HG03139 (cell line): ENCODE results near the gene LRRC37A2.
"Not testable (repeated sequence)": the region's sequence is repeated elsewhere in the genome, so short reads cannot be mapped to it uniquely, and the experiment has no call there.

Source experiments
- ATAC-seq: cut with Tn5 transposase; IDR thresholded peaks from one replicate; pipeline ENCODE4 v1.9.1; 2021; ENCODE audit not compliant: unreplicated experiment

LRRC37A2 gene

DNA sequence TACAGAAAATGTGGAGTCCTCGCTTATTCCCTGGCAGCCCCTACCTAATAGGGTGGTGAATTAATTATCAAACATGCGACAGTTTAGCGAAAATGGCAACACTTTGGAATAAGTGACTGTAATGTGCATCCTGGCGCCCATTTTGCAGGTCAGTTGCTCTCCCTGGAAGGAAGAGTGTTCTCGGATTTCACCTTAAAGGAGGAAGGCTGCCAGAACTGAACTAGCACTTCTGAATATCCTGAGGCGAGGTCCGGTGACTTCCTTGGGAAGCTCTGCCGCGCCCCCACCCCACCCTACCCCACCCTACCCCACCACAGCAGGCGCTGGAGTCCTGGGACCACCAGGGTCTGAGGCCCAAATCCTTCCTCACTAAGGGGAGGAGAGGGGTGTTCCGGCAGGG lies at the start of gene LRRC37A2:
TSS of gene LRRC37A2 (plus strand) at position 301 of the 400 bp plus-strand sequence. CDS start 245 bp downstream, outside the sequence.
- not testable (repeated sequence) for ATAC-seq

DNA sequence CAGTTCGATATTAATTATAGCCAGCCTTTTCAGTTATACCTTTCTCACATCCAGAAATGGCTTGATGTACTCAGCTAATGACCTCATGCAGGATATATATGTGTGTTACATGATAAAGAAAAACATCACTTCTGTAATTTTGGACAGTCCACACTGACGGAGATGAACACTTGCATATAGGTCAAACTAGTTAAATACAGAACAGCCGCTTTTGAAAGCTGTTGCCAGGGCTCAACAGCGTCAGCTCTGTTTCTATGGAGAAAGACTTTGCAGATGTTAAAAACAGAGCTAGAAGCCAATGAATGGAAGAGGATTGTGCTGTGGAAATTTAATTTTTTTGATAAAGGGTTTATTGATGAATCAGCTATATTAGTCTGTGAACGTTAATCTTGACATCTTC lies 44.6 kb upstream of the LRRC37A2 start:
- ATAC-seq: not testable (repeated sequence)

DNA sequence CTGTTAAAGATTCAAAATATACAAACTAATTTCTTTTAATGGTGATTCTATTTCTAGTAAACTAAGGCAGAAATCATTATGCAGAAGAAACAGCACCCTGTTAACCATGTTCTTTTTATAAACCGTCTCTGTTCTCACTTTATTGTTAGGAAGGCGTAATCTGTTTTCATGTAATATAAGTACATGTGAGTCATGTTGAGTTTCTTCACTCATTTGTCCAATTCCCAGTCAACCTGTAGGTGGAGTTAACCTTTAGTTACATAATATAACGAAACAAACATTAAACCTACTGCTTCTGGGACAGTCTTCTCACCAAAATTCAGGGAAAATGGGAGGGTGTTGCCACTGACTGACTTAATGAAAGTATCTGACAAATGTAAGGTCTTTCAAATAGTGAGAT lies 37.8 kb upstream of the LRRC37A2 start:
- ATAC-seq: not testable (repeated sequence)

DNA sequence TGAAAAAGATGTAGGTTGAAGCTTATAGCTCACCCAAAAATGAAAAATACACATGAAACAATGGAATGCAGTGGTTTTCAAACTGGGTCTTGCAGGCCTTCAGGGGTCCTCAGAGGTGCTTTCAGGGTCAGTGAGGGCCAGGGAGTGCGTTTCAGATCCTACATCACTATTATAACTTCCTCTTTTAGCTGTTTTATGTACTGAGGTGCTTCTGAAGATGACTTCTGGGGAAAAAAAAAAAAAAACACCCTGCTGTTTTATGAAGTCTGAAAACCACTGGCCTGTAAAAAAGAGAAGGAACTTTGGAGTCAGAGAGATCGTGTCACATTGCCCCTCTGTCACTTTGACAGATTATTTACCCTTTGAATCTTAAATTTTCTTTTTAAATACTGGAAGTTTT lies 36.7 kb upstream of the LRRC37A2 start:
- not testable (repeated sequence) for ATAC-seq

DNA sequence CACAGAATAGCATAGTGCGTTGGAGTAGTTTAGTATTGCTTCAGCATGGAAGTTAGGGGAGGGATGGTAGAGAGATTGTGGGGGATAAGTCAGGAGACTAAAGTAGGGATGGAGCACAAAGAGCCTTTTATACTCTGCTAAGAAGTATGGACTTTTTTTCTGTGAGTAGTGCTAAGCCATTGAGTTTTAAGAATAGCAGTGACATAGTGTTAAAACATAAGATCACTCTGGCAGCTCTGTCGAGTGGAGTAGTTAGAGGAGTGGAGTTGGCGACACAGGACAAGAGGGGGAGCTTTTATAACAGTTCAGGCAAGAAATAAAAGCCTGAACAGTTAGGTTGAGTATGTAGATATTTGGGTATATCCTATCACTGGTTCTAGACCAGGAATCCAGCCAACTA lies 33.4 kb upstream of the LRRC37A2 start:
- ATAC-seq: not testable (repeated sequence)

DNA sequence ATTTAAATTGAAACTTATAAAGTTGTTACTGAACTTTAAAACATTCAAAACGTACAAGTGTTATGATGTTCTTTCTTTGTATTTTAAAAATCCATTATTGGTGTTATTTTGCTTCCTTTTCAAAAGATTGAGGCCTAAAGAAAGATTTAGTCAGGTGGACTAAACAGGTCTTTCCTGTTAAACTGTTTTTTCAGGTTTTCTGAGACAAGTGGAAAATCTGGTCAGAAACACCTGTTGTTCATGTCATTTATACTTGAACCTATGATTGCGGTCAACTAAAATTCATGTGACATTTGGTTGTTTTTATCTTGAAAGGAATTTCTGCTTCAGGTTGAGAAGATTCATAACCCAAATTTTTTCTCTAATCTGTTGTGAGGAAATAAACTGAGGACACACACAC lies 31.0 kb upstream of the LRRC37A2 start:
- not testable (repeated sequence) for ATAC-seq

DNA sequence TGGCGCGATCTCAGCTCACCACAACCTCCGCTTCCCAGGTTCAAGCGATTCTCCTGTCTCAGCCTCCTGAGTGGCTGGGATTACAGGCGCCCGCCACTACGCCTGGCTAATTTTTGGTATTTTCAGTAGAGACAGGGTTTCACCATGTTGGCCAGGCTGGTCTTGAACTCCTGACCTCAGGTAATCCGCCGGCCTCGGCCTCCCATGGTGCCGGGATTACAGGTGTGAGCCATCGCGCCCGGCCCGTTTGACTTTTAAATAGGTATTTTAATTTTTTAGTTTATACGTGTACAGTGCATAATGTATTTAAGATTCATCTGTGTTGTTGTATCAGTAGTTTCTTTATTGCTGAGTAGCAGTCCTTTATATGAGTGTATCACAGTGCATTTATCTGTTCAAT lies 20.2 kb upstream of the LRRC37A2 start:
- ATAC-seq: not testable (repeated sequence)

DNA sequence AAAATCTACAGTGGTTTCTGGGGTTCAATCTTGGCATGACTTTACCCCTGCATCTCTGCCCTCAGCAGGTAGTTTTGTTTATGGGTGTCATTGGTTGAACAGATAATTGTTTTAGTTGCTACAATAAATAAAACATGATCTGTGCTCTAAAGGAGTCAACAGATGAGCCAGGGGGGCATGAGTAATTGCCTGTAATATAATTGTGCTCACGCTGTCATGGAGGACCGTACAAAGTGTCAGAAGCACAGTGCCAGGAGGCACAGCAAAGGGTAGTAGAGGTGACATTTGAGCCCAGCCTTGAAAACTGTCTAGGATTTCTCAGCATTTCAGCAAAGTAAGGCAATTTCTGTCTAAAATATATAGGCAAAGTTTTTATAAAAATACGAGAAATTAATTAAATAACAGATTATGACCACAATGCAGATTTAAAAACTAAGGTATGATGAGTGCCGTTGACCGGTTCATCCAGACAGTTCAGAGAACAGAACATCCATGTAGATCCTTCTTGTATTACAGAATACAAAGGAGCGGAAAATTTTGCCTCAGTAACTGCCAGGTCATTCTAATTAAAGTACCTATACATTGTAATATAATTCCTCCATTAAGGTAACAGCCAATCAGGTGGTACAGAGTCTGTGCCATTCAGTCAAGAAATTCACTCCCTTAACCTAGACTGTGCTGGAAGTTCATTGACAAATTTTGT lies 12.7 kb upstream of the LRRC37A2 start:
- not testable (repeated sequence) for ATAC-seq

DNA sequence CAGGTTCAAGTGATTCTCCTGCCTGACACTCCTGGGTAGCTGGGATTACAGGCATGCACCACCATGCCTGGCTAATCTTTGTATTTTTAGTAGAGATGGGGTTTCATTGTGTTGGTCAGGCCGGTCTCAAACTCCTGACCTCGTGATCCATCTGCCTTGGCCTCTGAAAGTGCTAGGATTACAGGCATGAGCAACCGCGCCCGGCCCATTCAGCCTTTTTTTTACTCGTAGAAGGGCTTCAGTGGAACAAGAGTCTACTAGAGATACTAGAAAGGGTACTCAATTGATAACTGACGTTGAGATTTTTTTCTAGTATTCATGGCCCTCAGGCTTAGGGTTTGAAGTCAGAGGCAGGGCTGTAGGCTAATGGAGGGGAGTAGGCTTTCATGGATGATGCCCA lies 6.4 kb upstream of the LRRC37A2 start:
- ATAC-seq: not testable (repeated sequence)

DNA sequence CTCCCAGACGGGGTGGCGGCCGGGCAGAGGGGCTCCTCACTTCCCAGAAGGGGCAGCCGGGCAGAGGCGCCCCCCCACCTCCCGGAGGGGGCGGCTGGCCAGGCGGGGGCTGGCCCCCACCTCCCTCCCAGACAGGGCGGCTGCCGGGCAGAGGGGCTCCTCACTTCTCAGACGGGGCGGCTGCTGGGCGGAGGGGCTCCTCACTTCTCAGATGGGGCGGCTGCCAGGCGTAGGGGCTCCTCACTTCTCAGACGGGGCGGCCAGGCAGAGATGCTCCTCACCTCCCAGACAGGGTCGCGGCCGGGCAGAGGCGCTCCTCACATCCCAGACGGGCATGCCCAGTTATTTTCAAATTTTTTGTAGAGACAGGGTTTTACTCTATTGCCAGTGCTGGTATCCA lies 22.4 kb downstream of the LRRC37A2 start:
- not testable (repeated sequence) for ATAC-seq

DNA sequence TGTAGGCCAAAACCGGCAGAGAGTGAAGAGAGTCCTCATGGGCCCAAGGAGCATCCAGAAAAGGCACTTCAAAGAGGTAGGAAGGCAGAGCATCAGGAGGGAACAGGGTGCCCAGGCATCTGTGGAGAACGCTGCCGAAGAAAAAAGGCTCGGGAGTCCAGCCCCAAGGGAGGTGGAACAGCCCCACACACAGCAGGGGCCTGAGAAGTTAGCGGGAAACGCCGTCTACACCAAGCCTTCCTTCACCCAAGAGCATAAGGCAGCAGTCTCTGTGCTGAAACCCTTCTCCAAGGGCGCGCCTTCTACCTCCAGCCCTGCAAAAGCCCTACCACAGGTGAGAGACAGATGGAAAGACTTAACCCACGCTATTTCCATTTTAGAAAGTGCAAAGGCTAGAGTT lies 36.3 kb downstream of the LRRC37A2 start:
- ATAC-seq: not testable (repeated sequence)

DNA sequence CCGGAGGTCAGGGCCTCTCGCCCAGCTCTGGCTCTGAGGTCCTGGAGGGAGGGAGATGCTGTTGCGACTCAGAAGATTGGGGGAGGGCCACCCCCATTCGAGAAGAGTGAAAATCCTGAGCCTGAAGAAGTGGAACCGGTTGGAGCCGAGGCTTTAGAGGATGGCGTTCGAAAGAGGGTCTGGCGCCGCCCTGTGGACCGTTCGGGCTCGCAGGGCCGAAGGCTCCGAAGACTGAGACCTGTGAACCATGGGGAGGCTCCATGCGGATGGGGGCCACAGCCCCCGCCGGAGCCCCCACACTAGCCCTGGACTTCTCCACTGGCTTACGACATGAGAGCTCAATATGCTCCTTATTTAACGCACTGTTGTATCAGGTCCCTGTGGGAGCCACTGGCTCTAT lies 46.9 kb downstream of the LRRC37A2 start:
- ATAC-seq: not testable (repeated sequence)

DNA sequence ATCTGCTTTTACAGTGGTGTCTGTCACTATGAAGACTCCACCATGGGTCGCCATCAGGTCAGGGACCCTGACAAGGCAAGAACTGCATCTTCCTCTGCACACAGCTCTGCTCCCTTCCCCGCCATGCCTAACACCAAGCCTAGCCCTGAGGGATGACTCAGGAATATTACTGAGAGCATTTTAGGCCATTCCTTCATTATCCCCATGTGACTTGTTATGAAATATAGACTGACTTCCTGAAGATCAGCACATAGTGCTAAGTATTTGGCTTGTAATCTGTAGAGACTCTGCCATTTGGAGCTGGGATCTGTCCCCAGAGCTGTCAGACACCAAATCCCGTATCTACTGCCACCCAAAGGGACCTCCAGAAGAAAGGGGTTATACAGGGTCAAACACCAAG lies 47.8 kb downstream of the LRRC37A2 start:
- ATAC-seq: not testable (repeated sequence)

DNA sequence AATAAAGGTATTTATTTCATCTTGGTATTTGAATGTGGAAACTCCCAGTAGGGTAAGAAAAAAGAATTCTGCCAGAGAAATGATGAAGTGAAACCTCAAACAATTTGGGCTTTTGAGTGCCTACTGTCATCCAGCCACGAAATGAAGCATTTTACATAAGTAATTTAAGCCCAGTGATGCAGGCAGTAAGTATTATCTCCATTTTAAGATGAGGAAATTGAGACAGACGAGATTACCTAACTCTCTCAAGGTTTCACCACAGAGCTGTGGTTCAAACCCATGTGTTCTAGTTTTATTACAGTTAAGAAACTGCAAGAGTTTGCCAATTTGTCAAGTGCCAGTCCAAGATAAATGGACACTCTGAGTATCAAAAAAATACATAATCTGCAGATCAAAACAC lies 54.0 kb downstream of the LRRC37A2 start:
- not testable (repeated sequence) for ATAC-seq

DNA sequence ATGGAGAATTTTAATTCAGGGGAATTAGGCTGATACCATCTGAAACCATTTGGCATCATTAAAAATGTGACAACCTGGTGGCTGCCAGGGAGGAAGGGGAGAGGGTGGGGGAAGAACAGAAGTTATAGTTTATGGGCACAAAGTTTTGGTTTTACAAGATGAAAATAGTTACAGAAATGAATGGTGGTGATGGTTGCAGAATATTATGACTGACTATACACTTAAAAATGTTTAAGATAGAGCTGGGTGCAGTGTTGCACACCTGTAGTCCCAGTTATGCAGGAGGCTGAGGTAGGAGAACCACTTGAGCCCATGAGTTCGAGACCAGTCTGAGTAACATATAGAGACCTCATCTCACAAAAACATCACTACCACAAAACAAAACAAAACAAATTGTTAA lies 54.7 kb downstream of the LRRC37A2 start:
- not testable (repeated sequence) for ATAC-seq

DNA sequence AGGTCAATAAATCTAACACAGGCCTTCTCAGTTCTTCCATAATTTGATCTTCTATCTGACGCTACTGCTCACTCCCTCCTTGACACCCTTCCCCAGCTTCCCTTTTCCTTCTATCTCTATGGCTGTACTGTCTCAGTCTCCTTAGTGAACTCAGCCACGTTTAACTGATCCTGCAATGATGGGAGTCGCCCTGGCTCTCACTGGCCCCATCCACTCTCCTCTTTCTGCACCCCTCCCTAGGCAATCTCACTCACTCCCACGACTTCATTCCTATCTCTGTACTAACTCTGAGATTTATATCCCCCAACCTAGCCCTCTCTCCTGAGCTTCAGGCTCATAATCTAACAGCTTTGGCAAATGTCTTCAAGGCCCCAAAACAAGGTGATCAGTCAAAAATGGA lies 59.5 kb downstream of the LRRC37A2 start:
- ATAC-seq: not testable (repeated sequence)

DNA sequence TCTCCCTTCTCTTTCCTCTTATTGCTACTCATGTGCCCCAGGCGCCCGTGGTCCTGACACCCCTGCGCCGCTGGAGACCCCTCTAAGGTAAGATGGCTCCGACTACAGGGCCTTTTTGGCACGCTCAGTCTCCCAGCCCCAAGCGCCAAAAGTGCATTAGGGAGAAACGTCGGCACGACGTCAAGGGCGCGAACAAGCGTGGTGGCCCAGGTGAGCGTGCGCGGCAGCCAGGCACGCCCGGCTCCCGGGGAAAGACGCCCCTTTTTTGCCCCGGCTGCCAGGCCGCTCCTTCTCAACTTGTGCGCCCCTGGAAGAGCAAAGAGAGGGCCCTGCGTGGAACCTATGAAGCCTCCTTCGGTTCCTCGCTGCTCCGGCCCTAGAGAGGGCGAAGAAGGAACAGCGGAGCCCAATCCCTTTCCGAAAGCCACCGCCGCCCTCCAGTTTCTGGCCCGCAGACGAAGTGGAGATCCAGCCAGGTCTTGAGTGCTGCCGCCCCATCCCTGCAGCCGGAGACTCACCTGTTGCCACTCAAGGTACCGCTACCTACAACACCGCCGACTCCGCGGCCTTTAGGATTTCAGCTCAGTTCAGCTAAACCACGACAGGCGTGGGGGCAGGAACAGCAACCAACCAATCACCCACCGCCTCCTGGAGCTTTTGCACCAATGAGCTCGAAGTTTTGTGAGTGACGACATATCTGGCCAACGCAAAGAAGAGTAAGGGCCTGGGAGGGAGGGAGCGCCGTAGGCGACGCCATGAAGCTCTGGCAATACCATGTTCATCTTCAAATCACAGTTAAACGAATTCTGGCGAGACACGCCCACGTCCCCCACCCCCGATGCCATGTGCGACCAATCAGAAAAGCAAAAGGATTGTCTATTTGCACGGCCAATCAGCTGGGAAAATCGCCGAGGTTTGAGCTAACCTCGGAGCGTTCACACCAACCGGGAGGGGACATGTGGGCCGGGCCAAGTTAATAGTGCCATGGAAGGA lies 67.1 kb downstream of the LRRC37A2 start, which contains the start of gene ARL17A:
TSS of gene ARL17A (minus strand) at position 609 of the 993 bp plus-strand sequence. CDS start 3,369 bp downstream, outside the sequence.
- ATAC-seq: peak; percentile 95

DNA sequence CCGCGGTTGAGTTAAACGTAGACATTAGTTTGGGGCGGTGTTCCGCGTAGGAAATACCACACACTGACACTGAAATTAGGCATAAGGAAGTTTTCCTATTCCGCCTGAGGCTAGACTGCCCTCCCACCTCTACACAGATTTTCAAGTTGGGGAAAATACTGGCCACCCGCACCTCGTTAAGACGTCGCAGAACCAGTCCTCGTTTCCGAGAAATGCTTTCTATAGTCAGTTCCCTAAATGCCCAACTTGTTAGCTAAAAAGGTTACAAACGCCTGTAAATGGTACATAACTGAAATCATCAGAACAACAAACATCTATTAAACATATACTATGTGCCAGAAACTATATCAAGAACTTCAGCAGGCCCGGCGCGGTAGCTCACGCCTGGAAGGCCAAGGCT lies 67.8 kb downstream of the LRRC37A2 start:
- not testable (repeated sequence) for ATAC-seq

DNA sequence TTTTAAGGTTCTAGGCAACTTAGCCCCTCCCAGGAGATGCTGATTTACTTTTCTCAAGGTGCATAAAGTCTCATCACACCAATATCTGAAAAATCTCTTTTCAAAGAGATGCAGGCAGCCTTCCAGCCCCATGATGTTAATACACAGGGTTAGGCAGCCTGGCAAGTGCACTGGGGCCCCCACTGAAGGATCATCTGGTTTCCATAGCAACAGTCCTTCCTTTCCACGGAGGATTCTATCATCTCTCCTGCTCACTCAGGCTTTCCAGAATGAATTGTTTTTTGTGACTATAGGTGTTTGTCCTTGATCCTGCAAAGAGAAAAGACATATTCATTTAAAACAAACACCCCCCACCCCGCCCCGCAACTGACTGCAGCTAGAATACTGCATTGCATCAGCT lies 73.2 kb downstream of the LRRC37A2 start:
- not testable (repeated sequence) for ATAC-seq

DNA sequence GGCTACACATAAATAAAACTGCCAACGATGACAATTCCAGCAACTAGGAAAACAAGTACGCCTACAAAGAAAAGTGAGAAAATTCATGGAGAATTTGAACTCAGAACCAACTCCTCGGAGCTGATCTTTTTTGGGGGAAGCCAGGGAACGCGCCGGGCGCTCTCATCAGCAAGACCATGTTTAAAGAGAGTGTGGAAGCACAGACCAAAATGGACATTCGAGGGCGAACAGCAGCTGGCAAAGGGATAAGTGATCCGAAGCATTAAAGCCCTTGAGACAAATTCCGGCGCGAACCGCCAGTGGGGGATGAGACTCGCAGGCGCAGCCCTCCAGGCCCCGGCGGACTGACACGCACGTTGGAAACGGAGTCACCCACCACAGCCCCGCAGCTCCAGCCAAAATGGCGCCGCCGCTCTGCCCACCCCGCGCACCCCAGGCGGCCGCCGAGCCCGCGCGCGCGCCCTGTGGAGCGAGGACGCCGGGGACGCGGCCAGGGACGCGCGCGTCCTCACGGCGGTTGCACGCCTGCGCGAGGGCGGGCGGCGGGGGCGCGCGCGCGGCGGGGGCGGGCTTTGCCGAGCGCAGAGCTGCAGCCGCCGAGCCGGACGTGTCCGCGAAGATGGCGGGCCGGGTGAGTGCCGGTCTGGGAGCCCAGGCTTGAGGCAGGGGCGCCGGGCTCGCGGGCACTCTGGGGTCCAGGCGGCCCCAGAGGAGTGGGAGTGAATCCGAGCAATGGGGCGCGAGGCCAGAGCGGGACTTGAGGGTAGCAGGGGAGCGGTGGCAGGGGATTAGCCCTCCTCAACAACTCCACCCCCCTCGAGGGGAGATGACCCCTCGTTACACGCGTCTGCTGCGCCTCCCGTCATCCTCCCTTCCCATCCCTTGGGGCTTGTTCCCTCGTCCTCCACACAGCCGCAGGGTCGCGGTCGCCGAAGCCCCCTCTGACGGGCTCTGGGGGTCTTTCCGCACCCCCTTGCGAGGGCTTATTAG lies 78.2 kb downstream of the LRRC37A2 start, which contains the start of gene NSF:
TSS of gene NSF (plus strand) at position 513 of the 990 bp plus-strand sequence. CDS start at position 620, 107 bp downstream.
- ATAC-seq: not testable (repeated sequence)
